Measurements from ENCODE around the gene SETDB2. TPM values are rescaled to one million over a fixed set of nuclear protein-coding genes. Genes with fewer than 3 reads are reported as not detected.

The SETDB2 gene
- total RNA-seq, 1 experiment from 2014 or later = 2.7 TPM

DNA sequence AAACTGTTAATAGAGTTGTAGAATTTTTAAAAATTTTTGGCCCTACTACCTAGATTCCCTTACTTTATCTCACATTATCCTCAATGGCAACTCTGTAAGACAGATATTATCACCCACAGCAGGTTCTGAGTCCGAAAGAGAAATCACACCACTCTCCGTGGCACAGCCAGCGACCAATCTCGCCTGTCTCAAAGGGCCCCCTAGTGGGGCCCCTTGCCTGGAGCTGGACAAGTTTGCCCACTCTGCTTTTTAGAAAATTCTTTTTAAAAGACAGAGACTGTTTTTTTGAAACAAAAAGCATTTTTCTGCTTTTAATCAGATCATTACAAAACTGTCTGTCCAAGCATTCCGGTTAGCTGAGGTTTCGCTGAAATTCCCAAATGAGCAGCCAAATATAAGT, 73.4 kb downstream of the SETDB2 start:
- H3K9me3 ChIP-seq (ENCODE audit: low read length) = no peaks in the 10 kb centered on the region
- no peaks in the 10 kb centered on the region for H3K4me1 ChIP-seq (ENCODE audit: insufficient read depth, low read length)
- H3K4me2 ChIP-seq (ENCODE audit: low read length) = no peak overlapping the region
- ATAC-seq (no peak), DNase-seq (no peak)
- intact Hi-C loops (cut with micrococcal nuclease) = no loop called here
- H3K27ac ChIP-seq (ENCODE audit: low read length) = no peak overlapping the region
- CTCF ChIA-PET = interaction anchor here (0.6 kb wide), 2 partner anchors 11 to 748 kb away, joined by 3 read pairs; no protein-coding TSS in a partner anchor
- no peak overlapping the region for H3K9ac ChIP-seq (ENCODE audit: low read length)
- BruUV-seq (replicated peaks) = no TSS peak
- no peak overlapping the region for H2AFZ ChIP-seq (ENCODE audit: low read length)
- POLR2A ChIA-PET (ENCODE audit: unreplicated experiment) = no interaction called here
- no peaks in the 10 kb centered on the region for H3K36me3 ChIP-seq (ENCODE audit: low read depth, low read length)
- TF ChIP-seq, protein P1, sequence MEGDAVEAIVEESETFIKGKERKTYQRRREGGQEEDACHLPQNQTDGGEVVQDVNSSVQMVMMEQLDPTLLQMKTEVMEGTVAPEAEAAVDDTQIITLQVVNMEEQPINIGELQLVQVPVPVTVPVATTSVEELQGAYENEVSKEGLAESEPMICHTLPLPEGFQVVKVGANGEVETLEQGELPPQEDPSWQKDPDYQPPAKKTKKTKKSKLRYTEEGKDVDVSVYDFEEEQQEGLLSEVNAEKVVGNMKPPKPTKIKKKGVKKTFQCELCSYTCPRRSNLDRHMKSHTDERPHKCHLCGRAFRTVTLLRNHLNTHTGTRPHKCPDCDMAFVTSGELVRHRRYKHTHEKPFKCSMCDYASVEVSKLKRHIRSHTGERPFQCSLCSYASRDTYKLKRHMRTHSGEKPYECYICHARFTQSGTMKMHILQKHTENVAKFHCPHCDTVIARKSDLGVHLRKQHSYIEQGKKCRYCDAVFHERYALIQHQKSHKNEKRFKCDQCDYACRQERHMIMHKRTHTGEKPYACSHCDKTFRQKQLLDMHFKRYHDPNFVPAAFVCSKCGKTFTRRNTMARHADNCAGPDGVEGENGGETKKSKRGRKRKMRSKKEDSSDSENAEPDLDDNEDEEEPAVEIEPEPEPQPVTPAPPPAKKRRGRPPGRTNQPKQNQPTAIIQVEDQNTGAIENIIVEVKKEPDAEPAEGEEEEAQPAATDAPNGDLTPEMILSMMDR (conservative IDR thresholded peaks at IDR 0.05; ENCODE audit: low read depth, low read length) = peak; percentile 45
- no peak for TF ChIP-seq EZH2 (IDR thresholded peaks at IDR 0.05; ENCODE audit: low read length, unreplicated experiment)
- no peaks in the 10 kb centered on the region for H3K9me2 ChIP-seq (replicated peaks; ENCODE audit: low read length)
- no peaks in the 10 kb centered on the region for H3K27me3 ChIP-seq (ENCODE audit: low read length)
- H4K20me1 ChIP-seq (ENCODE audit: low read length) = no peaks in the 10 kb centered on the region
- H3K79me2 ChIP-seq (ENCODE audit: low read length) = no peaks in the 10 kb centered on the region
- H3K4me3 ChIP-seq (ENCODE audit: low read length) = no peak overlapping the region
- no peaks in the 10 kb centered on the region for H3F3A ChIP-seq (ENCODE audit: low read length, unreplicated experiment)

DNA sequence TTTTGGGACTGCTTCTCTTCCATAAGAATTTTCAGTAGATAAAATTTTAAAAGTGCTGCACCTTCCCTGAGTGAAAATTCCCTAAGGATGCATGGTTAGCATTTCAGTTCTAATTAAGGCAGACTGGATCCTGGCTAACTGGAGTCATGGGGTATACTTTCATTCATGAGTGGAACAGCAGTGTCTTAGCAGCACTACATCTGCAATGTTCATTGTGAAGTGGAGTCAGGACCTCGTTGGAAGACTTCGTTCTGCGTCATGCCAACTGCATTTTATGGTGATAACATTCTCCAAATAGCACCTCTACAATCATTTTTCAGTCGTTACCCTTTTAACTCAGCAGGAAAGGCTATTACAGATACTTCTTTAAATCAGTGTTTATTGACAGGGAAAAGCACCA, 77.2 kb downstream of the SETDB2 start:
- no peaks in the 10 kb centered on the region for H3K27me3 ChIP-seq (ENCODE audit: low read length)
- H3K4me1 ChIP-seq (ENCODE audit: insufficient read depth, low read length) = no peaks in the 10 kb centered on the region
- no TSS peak for BruUV-seq (replicated peaks)
- ChIA-PET POLR2A (ENCODE audit: unreplicated experiment) (no interaction called here), CTCF (no interaction called here)
- H3K36me3 ChIP-seq (ENCODE audit: low read depth, low read length) = no peaks in the 10 kb centered on the region
- no peak overlapping the region for H2AFZ ChIP-seq (ENCODE audit: low read length)
- intact Hi-C loops (cut with micrococcal nuclease) = loop anchor here (10.0 kb wide), 1 partner anchor 84 kb away; no protein-coding TSS in a partner anchor
- ATAC-seq (no peak), DNase-seq (no peak)
- H3K79me2 ChIP-seq (ENCODE audit: low read length) = no peaks in the 10 kb centered on the region
- H3K9me3 ChIP-seq (ENCODE audit: low read length) = no peaks in the 10 kb centered on the region
- no peaks in the 10 kb centered on the region for H4K20me1 ChIP-seq (ENCODE audit: low read length)
- H3K9me2 ChIP-seq (replicated peaks; ENCODE audit: low read length) = no peaks in the 10 kb centered on the region
- no peaks in the 10 kb centered on the region for H3F3A ChIP-seq (ENCODE audit: low read length, unreplicated experiment)
- H3K27ac ChIP-seq (ENCODE audit: low read length) = no peak overlapping the region
- H3K4me3 ChIP-seq (ENCODE audit: low read length) = no peak overlapping the region
- no peak overlapping the region for H3K4me2 ChIP-seq (ENCODE audit: low read length)
- no peak for TF ChIP-seq EZH2 (IDR thresholded peaks at IDR 0.05; ENCODE audit: low read length, unreplicated experiment)
- no peak for TF ChIP-seq EZH2phosphoT487 (IDR thresholded peaks at IDR 0.05; ENCODE audit: borderline replicate concordance, low read length)
- TF ChIP-seq, protein P1 (conservative IDR thresholded peaks at IDR 0.05; ENCODE audit: low read depth, low read length) = no peak
- no peak overlapping the region for H3K9ac ChIP-seq (ENCODE audit: low read length)

DNA sequence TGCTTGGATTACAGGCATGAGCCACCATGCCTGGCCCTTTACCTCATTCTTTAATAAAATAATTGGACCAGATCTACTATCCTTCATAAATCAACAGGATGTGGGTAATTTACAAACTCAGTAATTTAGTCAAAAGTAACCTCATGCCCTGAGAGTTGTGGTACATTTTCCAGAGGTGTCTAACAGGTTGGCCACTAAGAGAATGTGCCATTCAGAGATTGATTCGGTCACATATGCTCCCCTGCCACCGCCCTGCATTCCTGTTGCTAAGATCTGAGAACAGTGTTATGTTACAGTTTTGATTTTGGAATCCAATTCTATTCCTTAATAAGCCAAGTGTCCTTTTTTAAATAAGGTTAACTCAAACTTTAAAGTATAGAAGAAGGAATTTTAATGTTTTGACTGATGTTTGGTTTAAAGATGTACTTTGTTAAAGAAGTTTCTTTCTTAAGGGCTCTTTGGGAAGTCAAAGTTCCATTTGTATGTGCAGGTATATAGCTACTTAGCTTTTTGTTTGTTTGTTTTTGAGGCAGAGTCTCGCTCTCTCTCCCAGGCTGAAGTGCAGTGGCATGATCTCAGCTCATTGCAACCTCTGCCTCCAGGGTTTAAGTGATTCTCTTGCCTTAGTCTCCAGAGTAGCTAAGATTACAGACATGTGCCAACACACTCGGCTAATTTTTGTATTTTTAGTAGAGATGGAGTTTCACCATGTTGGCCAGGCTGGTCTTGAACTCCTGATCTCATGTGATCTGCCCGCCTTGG, 80.8 kb downstream of the SETDB2 start:
- Histone ChIP-seq H3K9ac (ENCODE audit: low read length) (no peak overlapping the region), H3K4me2 (ENCODE audit: low read length) (no peak overlapping the region), H3K27me3 (ENCODE audit: low read length) (no peaks in the 10 kb centered on the region), H2AFZ (ENCODE audit: low read length) (no peak overlapping the region), H3K79me2 (ENCODE audit: low read length) (no peaks in the 10 kb centered on the region), H3K9me2 (replicated peaks; ENCODE audit: low read length) (no peaks in the 10 kb centered on the region), H3K9me3 (ENCODE audit: low read length) (no peaks in the 10 kb centered on the region), H3K4me1 (ENCODE audit: insufficient read depth, low read length) (no peaks in the 10 kb centered on the region), H3K4me3 (ENCODE audit: low read length) (no peak overlapping the region), H3F3A (ENCODE audit: low read length, unreplicated experiment) (no peaks in the 10 kb centered on the region), H3K27ac (ENCODE audit: low read length) (no peak overlapping the region), H3K36me3 (ENCODE audit: low read depth, low read length) (no peaks in the 10 kb centered on the region), H4K20me1 (ENCODE audit: low read length) (no peaks in the 10 kb centered on the region)
- TF ChIP-seq, protein P1 (conservative IDR thresholded peaks at IDR 0.05; ENCODE audit: low read depth, low read length) = no peak
- TF ChIP-seq EZH2 (IDR thresholded peaks at IDR 0.05; ENCODE audit: low read length, unreplicated experiment) = no peak
- TF ChIP-seq EZH2phosphoT487 (IDR thresholded peaks at IDR 0.05; ENCODE audit: borderline replicate concordance, low read length) = no peak
- ATAC-seq = peak; percentile 72
- ChIA-PET CTCF (interaction anchor here (0.6 kb wide), 1 partner anchor 77 kb away, joined by 5 read pairs; no protein-coding TSS in a partner anchor), POLR2A (ENCODE audit: unreplicated experiment) (no interaction called here)
- DNase-seq = peak; percentile 11
- intact Hi-C loops (cut with micrococcal nuclease) = loop anchor here (10.0 kb wide), 1 partner anchor 80 kb away; no protein-coding TSS in a partner anchor
- BruUV-seq (replicated peaks) = no TSS peak

Measured in PC-3 (cell line).